GM12878 (cell line): ENCODE data around the gene APOA5. TPM values are rescaled to one million over a fixed set of nuclear protein-coding genes. Genes with fewer than 3 reads are reported as not detected.

Experiments
- ATAC-seq: fragments of 200-7000 bp; cut with Tn5 transposase; 3 replicates; pipeline ENCODE4 v1.9.1; 2020; ENCODE audit warnings: mild to moderate bottlenecking, moderate library complexity
- BruUV-seq: library from RNA; stranded (reverse); fragments of 400-500 nt; replicated peaks from 2 replicates; lab custom pipeline; 2021; lab: Mats Ljungman, UMichigan
- CTCF ChIA-PET: fragments of 300-600 bp; sonication (Branson Sonifier 250); formaldehyde crosslinking; extraction: SDS; loops from one replicate; lab custom pipeline; 2021; ENCODE audit warnings: inconsistent platforms; lab: Yijun Ruan, JAX
- POLR2A ChIA-PET: fragments of 350-600 bp; formaldehyde crosslinking; extraction: SDS; loops from one replicate; lab custom pipeline; 2021; ENCODE audit warnings: inconsistent platforms; lab: Charles Lee
- RAD21 ChIA-PET: fragments of 300-600 bp; sonication (Branson Sonifier 250); formaldehyde crosslinking; loops from one replicate; lab custom pipeline; 2023; ENCODE audit warnings: antibody characterized with exemption; ENCODE audit not compliant: unreplicated experiment; lab: Charles Lee
- SMC1A ChIA-PET: fragments of 300-600 bp; sonication (Branson Sonifier 250); formaldehyde crosslinking; loops from one replicate; lab custom pipeline; 2023; ENCODE audit not compliant: unreplicated experiment, uncharacterized antibody; lab: Charles Lee
- DNase-seq: peaks from one replicate; pipeline ENCODE4 v3.0.0-alpha.2; 2011; ENCODE audit warnings: low read depth, low spot score
- FAIRE-seq: peaks from 3 replicates; lab custom pipeline; 2011; peaks lifted over from hg19 to GRCh38; lab: Jason Lieb, UNC
- H2AFZ ChIP-seq: 2 replicates; pipeline ENCODE4 v1.6.0; 2011; ENCODE audit warnings: low read depth, low read length, control low read depth; ENCODE audit not compliant: control insufficient read depth
- H3K27ac ChIP-seq: 2 replicates; pipeline ENCODE4 v1.5.1; 2011; ENCODE audit warnings: control low read depth; ENCODE audit not compliant: control insufficient read depth, insufficient read depth
- H3K27me3 ChIP-seq, 2 experiments: replicated peaks in 1 of 2; 2 replicates each; pipeline versions ENCODE4 v1.6.0 to v1.6.1; 2011; ENCODE audit warnings: low read length in 1 of 2; ENCODE audit not compliant: control insufficient read depth in 2 of 2, insufficient read depth in 2 of 2
- H3K36me3 ChIP-seq, 2 experiments: 2 replicates each; pipeline ENCODE4 v1.5.1; 2011; ENCODE audit warnings: low read length in 1 of 2; ENCODE audit not compliant: control insufficient read depth in 2 of 2, insufficient read depth in 2 of 2
- H3K4me1 ChIP-seq: 2 replicates; pipeline ENCODE4 v1.6.1; 2011; ENCODE audit warnings: mild to moderate bottlenecking, low read length, moderate library complexity, mixed read lengths; ENCODE audit not compliant: control insufficient read depth, insufficient read depth
- H3K4me2 ChIP-seq: 2 replicates; pipeline ENCODE4 v1.6.0; 2011; ENCODE audit warnings: control low read depth; ENCODE audit not compliant: control insufficient read depth, insufficient read depth
- H3K4me3 ChIP-seq: fragments of 200-600 bp; sonication (generic); 2 replicates; pipeline ENCODE4 v1.5.1; 2016
- H3K79me2 ChIP-seq: 2 replicates; pipeline ENCODE4 v1.6.0; 2011; ENCODE audit warnings: low read length; ENCODE audit not compliant: control insufficient read depth, insufficient read depth
- H3K9ac ChIP-seq: 2 replicates; pipeline ENCODE4 v1.8.0; 2011; ENCODE audit warnings: low read length, control low read depth, mixed read lengths; ENCODE audit not compliant: control insufficient read depth, insufficient read depth
- H3K9me3 ChIP-seq: replicated peaks from 3 replicates; pipeline ENCODE4 v1.5.1; 2011; ENCODE audit warnings: mild to moderate bottlenecking, low read length; ENCODE audit not compliant: control insufficient read depth, insufficient read depth
- H4K20me1 ChIP-seq: 2 replicates; pipeline ENCODE4 v1.6.0; 2011; ENCODE audit not compliant: control insufficient read depth, insufficient read depth
- BMI1 ChIP-seq: fragments of 450-650 bp; IDR thresholded peaks from 2 replicates; pipeline ENCODE4 v1.6.1; 2016; ENCODE audit warnings: mild to moderate bottlenecking, moderate library complexity, borderline replicate concordance
- NFYA ChIP-seq: IDR thresholded peaks from 2 replicates; pipeline ENCODE4 v1.6.1; 2011; ENCODE audit warnings: low read depth, mild to moderate bottlenecking, low read length, improper control_type of control experiment, borderline replicate concordance
- POLR2A ChIP-seq: IDR thresholded peaks from 2 replicates; pipeline ENCODE4 v1.6.1; 2011; ENCODE audit warnings: low read depth, mild to moderate bottlenecking, low read length
- POLR2AphosphoS5 ChIP-seq: IDR thresholded peaks from 2 replicates; pipeline ENCODE4 v1.6.1; 2011; ENCODE audit warnings: mild to moderate bottlenecking, low read length, inconsistent platforms
- RELA ChIP-seq: fragments of 450-650 bp; IDR thresholded peaks from 2 replicates; pipeline ENCODE4 v1.8.0; 2014; ENCODE audit warnings: borderline replicate concordance; ENCODE audit not compliant: partially characterized antibody
- SKIL ChIP-seq: fragments of 450-650 bp; IDR thresholded peaks from 2 replicates; pipeline ENCODE4 v1.6.1; 2017; ENCODE audit warnings: mild to moderate bottlenecking, low read depth, inconsistent platforms; ENCODE audit not compliant: poor library complexity, severe bottlenecking
- SMAD5 ChIP-seq: IDR thresholded peaks from 2 replicates; pipeline ENCODE4 v1.6.1; 2016; ENCODE audit warnings: antibody characterized with exemption, low read depth
- TARDBP ChIP-seq: IDR thresholded peaks from 2 replicates; pipeline ENCODE4 v1.6.1; 2016; ENCODE audit warnings: borderline replicate concordance
- TBL1XR1 ChIP-seq: IDR thresholded peaks from 2 replicates; pipeline ENCODE4 v1.6.1; 2012; ENCODE audit warnings: low read depth, low read length, improper control_type of control experiment
- ZBTB4 ChIP-seq: fragments of 450-650 bp; formaldehyde crosslinking; IDR thresholded peaks from 2 replicates; pipeline ENCODE4 v1.4.0; 2022; ENCODE audit warnings: mild to moderate bottlenecking, moderate library complexity
- ZNF24 ChIP-seq: fragments of 450-650 bp; IDR thresholded peaks from 2 replicates; pipeline ENCODE4 v1.6.1; 2017; ENCODE audit warnings: antibody characterized with exemption, mild to moderate bottlenecking
- WGBS: methylation state at CpG from one replicate; pipeline ENCODE4 v1.1.6; 2016; ENCODE audit warnings: low lambda C conversion rate; ENCODE audit not compliant: insufficient replicate concordance, insufficient coverage; ENCODE audit errors: missing lambda C conversion rate; 5-methylcytosine and 5-hydroxymethylcytosine counted together
- in situ Hi-C: fragments of 300-500 bp; cut with MboI; formaldehyde crosslinking; loops from 9 replicates; pipeline ENCODE4 v1.14.3; 2018; ENCODE audit warnings: mixed read lengths
- intact Hi-C: fragments of 100-400 bp; cut with micrococcal nuclease; formaldehyde crosslinking; loops from one replicate; pipeline ENCODE4 v1.14.2; 2022; ENCODE audit not compliant: unreplicated experiment
- polyA plus RNA-seq, 11 experiments: library from polyadenylated mRNA; depleted of rRNA in 4 of 11; unstranded in 6 of 11; stranded (reverse) in 5 of 11; fragments of >200 nt; fragmentation: Nextera tagmentation in 4 of 11; fragmentation: Illumina TruSeq in 1 of 11; extraction: Ambion mirVana in 4 of 11; extraction: Trizol in 1 of 11; gene quantifications; 1 replicate in 1 of 11; 2 replicates in 10 of 11; pipeline versions ENCODE4 v1.2.1 to v1.2.3, GENCODE V29; 2011 to 2016; ENCODE audit warnings: inconsistent platforms in 2 of 11, missing spikeins in 2 of 11, low read depth in 1 of 11
- total RNA-seq, 4 experiments: library from RNA; depleted of rRNA in 3 of 4; stranded (reverse); fragments of >200 nt in 3 of 4; fragmentation: Illumina TruSeq in 1 of 4; extraction: Trizol in 1 of 4; gene quantifications; 2 replicates each; pipeline versions ENCODE4 v1.2.1 to v1.2.3, GENCODE V29; 2013 to 2021

APOA5 gene
- total and polyA plus RNA-seq, 10 of the 15 experiments (the other 5 are each of a cell fraction or from before 2014, with no cell fraction given) = 0.15 TPM; not detected in 9

GRCh38 chr11:116808262-116809175 lies 16.8 kb upstream of the APOA5 start (continued):
- no peak for TF ChIP-seq SKIL
- no peak for TF ChIP-seq RELA
- TF ChIP-seq POLR2AphosphoS5 = no peak
- no peak for TF ChIP-seq ZNF24

GRCh38 chr11:116807601-116808261 lies 16.1 kb upstream of the APOA5 start:
- Histone ChIP-seq H3K27ac (no peak overlapping the region), H4K20me1 (no peaks in the 10 kb centered on the region)
- ATAC-seq (no peak), FAIRE-seq (no peak)
- no peak for TF ChIP-seq ZBTB4 (CRISPR knock-in tag)
- TF ChIP-seq NFYA = no peak
- TF ChIP-seq SMAD5 = no peak
- TF ChIP-seq POLR2A = no peak
- TF ChIP-seq TBL1XR1 = no peak
- TF ChIP-seq TARDBP = no peak
- TF ChIP-seq BMI1 = no peak
- TF ChIP-seq, all 136 proteins: peak for 0
- Histone ChIP-seq H3K9me3 (no peaks in the 10 kb centered on the region), H3K4me2 (no peak overlapping the region), H3K4me1 (no peaks in the 10 kb centered on the region), H3K9ac (no peak overlapping the region), H3K79me2 (no peaks in the 10 kb centered on the region), H3K4me3 (no peak overlapping the region), H3K36me3 (no peaks in the 10 kb centered on the region), H2AFZ (no peak overlapping the region), H3K27me3 (no peaks in the 10 kb centered on the region; a peak in 1 of 4 replicates)
- ChIA-PET POLR2A (no interaction called here), RAD21 (no interaction called here), CTCF (interaction anchor here (1.0 kb wide), 1 partner anchor 17 kb away, joined by 4 read pairs; the partner anchor contains the start of gene APOA5), SMC1A (no interaction called here)
- no TSS peak for BruUV-seq
- intact Hi-C loops = no loop called here
- DNase-seq = no peak
- in situ Hi-C loops = no loop called here
- WGBS = 59% methylated on average over 6 of the region's 6 CpGs
